ENCODE results near the gene DYNC1H1.

Gene DYNC1H1

DNA sequence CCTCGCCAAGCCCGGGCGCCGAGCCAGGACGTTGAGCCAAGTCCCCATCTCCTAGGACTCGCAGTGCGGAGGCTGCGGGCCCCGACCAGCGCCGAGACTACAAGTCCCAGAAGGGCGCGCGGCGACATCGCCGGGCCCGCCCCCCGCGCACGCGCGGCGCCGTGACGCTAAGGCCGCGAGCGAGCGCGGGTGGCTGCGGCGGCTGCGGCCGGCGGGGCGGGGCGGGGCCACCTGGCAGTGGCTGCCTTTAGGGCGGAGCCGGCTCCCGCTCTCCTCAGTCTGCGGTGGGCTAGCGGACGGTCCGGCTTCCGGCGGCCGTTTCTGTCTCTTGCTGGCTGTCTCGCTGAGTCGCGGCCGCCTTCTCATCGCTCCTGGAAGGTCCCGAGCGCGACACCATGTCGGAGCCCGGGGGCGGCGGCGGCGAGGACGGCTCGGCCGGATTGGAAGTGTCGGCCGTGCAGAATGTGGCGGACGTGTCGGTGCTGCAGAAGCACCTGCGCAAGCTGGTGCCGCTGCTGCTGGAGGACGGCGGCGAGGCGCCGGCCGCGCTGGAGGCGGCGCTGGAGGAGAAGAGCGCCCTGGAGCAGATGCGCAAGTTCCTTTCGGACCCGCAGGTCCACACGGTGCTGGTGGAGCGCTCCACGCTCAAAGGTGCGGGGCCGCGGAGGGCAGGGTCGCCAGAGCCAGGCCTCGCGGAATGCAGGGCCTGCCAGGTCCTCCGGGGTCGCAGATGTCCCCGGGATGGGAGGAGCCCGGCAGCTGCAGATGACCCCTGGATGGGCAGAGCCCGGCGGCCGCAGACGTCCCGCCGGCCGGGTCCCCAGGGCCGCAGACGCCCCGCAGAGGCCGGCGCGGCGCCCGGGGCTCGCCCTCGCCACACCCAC is at the start of gene DYNC1H1:
DYNC1H1 (plus strand) TSS at position 277 of the 884 bp plus-strand sequence; CDS start at position 396, 119 bp downstream.
- DNase-seq, result peak; percentile 71

DNA sequence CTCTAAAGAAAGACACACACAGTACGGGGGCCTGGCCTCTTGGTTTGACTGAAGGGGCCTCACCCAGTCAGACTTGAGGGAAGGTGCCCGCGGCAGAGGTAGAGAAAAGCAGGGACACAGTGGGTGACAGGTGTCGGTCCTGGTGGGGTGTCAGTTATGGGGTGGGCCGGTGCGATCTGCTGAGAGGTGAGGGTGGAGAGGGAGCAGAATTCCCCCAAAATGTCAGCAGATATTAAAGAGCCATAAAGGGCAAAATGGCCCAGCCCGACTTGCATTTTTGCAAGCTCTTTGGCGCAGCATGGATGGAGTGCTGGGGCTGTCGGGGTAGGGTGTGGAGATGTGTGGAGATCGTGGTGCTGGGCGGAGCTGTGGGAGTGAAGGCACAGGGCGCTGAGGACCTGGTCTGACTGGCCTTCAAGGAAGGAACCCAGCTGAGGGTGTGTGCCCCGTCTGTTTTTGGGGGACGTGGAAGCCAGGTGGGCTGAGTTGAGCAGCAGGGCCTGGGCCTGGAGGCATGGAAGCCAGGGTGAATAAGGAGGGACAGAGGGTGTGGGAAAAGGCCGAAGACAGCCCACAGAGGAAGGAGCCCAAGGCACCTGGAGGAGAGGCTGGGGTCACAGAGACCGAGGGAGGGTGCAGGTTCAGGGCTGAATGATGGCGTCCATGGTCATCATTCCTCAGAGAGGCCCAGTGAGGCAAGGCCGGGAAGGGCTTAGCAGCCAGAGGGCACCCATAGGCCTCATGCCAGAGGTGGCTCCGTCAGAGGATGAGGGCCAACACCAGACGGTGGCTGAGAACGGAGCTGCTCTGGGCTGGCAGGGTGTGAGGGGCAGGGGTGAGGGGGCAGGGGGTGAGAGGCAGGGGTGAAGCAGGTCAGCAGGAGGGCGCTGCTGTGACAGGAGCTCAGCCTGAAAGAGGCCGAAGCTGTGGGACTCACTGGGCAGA is 48.2 kb upstream of the DYNC1H1 start:
- no peak for DNase-seq

DNA sequence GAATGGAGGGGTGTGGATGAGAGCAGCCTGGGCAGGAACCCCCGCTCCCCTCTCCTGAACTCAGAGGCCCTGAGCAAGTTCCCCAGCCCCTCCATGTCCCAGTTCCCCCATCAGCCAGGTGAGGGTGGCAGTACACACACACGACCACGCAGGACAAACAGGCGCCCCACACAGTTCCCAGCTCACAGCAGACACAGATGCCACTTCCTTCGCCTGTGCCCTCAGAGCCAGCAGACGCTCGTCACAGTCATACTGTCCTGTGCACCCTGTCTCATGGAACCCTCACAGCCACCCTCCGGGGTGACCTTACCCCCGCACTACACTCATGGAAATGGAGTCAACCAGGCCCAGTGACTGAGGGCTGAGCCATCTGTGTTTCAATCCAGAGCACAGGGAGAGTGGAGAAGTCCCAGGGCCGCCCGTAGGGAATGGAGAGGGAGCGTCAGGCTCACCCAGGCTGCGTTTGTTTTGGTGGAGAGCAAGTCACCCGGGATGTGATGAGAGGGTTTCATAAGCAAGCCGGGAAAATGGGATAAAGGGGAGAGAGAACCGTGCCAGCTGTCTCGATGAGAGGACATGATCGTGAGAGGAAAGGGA is 47.5 kb upstream of the DYNC1H1 start:
- no peak for DNase-seq

DNA sequence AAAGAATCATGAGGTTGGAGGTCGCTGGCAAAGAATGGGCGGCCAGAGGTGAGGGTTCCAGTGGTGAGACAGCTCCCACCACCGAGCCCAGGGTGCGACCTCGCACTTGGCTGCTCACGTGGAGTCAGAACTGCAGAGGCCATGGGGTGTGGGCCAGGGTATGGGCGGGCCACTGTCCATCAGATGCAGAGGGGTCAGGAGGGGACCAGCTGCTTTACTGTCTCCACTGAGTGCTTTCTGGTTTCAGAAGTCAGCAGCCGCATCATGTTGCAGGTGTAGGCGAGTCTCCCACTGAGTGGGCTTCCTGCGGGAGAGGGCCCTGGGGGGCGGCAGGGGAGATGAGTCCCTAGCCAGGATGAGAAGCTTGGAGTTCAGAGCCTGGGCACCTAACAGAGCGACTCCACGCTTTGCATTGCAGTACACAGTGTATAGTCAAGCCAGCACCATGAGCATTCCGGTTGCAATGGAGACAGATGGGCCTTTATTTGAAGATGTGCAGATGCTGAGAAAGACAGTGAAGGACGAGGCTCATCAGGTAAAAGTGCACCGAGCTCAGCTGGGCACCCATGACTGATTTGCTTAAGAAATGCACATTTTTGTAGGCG is 46.9 kb upstream of the DYNC1H1 start:
- DNase-seq, result no peak

DNA sequence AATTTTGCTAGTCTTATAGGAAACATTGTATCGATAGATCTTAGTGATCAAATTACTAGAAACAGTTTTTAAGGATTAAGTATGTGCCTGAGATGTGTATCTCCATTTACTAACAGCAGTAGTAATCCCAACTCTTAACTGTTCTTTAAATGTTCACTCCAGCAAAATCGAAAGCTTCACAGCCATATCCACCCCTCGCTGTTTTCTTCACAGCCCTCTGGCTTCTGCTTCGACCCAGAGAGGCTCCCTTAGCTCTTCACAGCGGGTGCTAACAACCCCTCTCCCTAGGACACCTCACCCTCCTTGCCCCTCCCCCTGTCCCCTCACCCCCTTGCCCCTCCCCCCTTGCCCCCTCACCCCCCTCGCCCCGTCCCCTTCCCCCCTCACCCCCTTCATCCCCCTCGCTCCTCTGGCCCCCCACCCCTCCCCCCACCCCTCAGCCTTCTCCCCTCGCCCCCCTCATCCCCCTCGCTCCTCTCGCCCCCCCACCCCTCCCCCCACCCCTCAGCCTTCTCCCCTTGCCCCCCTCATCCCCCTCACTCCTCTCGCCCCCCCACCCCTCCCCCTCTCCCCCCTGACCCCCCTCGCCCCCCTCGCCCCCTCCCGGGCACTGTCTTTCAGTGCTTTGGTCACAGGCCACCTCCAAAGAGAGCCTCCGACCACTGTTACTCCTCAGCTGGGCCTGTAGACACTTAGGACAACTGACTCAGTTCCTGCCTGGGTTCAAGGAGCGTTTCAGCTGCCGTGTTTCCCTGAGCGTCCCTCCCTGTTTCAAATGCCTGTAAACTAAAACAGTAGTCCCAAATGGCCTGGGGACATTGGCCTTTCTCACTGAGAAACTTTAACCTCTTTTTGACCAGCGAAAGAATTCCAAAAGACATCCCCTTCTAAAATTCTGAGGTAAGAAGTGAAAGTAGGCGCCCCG is 46.0 kb upstream of the DYNC1H1 start:
- no peak for DNase-seq

DNA sequence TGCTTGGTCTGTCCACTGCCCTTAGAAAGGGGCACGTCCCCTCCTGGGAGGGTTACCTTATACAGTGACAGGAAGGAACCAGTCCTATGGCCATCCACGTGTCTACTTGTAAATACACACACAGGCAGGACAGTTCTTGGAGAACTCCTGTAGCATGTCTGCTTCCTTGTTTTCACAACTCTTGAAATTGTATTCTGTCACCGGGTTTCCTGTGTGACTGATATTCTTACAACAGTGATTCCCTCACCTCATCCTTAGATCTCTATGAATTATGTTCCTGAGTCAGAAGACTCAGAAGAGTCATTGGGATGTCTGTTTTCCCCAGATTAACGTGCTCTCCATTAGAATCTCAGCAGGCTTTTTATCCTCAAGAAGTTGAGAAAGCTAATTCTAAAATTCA is 44.1 kb upstream of the DYNC1H1 start:
- DNase-seq, result no peak

DNA sequence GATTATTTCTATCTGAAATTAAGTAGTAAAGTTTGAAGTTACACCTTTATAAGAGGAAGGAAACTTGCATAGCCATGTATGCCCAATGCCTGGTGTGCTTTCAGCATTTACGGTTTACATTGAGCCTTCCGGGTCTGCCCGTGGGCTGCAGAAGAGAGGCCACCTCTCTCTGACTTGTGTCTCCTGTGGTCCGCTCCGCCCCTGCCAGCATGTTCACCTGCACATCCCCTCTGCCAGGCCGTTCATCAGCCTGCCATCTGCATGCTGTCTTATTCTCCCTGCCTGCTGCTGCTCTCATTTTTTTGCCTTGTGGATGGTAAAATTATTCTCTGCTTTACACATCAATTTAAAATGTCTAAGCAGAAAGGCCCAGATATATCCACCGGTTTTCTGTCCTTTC is 41.5 kb upstream of the DYNC1H1 start:
- DNase-seq, result no peak

DNA sequence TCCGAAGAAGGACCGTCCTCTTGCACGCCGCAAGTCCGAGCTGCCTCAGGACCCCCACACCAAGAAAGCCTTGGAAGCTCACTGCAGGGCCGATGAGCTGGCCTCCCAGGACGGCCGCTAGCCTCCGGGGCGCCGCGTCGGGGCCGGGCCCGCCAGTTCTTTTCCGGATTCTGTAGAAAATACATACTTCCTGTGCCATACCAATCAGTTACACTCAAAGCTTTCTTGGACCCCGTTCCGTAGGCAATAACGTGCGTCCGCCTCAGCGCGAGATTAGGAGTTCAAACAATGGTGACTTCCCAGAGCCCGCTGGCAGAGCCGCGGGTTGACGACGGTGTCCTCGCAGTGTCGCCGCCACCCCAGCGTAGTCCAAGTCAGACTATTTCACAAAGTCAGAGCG is 39.2 kb upstream of the DYNC1H1 start:
- DNase-seq, result no peak

DNA sequence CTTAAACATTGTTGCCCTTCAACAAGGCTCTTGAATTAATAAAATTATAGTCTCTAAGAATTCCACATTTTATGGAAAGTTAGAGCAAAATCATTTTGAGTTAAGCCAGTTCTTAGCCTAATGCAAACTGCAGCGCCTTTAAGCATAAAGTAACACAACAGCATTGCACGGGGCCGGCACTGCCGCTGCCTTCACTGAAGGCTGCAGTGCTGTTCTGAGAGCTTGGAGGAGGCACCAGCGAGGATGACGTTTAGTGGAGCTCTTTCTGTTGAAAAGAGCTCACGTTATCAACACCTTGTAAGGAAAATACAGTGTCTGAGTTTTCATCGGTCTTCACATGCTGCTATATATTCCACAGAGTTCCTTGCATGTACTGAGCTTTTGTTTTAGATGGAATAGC is 38.3 kb upstream of the DYNC1H1 start:
- DNase-seq, result no peak

DNA sequence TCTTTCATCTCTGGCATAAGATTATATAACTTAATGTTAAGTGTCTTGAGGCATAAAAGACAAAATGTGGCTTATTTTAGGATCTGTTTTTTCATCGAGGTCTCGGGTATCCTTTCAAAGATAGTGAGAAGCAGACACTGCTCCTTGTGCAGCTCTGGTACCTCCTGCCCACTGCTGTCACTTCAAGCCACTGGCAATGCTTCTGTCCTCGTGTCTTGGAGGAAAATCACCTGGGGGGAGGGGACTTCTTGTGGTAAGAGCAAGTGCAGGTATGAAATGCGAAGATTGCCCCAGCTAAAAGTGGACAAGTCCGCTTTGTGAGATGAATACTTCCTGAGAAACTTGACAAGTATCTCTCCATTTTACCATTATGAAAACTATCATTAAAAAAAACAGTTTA is 37.8 kb upstream of the DYNC1H1 start:
- DNase-seq, result no peak

DNA sequence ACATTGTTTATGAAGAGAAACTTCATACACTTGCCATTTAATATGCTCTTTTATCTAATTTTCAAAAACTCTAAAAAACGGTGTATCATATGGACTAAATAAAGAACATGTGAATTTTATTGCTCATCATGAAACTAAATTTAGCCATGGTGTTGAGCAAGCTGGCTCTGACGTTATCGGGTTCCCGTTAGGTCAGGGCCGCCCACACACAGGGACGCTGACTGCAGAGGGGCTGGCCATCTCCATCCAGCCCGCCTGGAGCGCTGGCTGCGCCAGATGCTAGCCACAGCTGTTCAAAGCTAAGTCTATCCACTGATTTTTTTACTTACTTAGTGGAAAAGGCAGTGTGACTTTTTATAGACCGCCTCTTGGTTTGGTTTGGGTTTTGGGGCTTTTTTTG is 36.5 kb upstream of the DYNC1H1 start:
- DNase-seq, result no peak

DNA sequence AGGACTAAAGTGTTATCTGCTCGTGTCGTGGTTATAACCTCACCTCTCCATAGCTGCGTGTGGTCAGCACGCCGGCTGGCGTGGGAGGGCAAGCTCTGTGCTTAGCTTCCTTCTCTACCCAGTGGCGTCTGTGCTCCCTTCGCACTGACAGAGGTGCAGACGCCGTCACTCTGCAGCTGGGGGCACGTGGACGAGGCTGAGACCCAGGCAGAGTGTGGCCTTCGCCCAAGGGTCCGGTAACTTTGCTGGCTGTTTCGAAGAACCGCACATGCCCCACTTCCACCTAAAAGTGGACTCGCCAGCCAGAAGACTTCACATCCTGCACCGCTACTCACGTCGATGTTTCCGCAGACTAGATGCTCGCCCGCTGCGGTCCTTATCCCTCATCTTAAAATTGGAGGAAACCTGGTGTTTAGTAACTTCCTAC is 35.9 kb upstream of the DYNC1H1 start:
- DNase-seq, result no peak

DNA sequence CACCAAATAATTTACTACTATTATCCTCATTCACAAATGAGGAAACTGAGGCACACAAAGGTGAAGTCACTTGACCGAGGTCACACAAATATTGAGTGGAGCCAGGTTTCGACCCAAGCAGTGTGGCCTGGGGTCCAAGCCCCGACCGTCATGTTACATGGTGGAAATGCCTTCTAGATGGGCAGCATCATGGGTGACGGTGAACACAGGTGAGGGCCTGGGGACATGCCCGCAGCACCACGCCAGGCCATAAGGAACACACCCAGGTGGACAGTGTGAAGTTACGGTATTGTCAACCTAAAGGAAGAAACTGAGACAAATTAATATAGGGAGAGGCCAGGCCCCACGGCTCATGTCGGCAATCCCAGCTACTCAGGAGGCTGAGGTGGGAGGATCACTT is 35.3 kb upstream of the DYNC1H1 start:
- DNase-seq, result no peak

DNA sequence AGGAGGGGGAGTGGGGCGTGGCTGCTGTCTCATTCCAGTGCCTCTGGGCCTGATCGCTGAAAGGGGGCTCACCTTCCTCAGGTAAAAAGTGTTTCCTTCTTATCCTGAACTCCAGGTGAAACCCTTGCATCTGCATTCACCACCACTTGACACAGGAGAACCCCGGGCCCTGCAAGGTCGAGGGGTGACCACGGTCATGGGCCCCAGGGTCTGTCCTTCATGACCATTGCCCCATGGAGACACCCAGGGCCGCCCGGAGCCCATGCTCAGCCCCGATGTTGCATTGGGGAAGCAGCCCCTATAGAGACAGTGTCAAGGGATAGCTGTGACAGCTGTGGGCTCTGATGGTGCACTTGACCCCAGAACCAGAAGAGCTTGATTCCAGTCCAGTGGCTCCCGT is 34.4 kb upstream of the DYNC1H1 start:
- DNase-seq, result no peak

DNA sequence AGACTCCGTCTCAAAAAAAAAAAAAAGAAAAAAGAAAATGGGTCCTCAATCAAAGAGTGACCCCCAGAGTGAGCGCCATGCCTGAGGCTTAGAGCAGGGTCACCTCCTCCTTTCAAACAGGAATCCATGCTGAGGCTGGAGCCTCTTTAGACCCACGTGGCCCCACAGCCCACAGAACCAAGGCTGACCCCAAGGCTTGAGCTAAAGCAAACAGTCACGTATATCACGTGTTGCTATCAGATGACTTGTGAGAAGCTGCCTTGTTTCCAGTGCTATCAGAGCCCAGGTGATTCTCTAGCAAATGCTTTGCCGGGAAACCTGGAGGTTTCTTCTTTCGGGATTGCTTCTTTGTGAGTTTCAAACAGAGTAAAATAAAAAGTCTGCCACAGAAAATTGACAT is 31.7 kb upstream of the DYNC1H1 start:
- no peak for DNase-seq

DNA sequence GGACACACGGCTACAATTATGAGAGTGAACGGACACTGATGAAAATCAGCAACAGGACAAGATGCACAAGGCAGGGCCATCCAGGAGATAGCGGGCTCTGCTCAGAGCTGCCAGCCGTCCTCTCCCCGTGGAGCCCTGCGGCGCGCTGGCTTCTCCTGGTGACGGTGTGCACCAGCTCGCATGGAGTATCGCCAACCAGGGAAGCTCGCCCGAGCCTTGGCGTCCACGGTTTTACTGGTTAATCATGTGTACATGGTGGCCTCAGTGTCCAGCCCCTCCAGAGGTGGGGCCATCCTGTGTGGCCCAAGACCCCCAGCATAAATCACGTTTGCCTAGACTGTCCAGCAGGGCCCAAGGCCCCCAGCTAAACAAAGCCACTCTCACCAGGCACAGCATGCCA is 31.2 kb upstream of the DYNC1H1 start:
- DNase-seq, result no peak

DNA sequence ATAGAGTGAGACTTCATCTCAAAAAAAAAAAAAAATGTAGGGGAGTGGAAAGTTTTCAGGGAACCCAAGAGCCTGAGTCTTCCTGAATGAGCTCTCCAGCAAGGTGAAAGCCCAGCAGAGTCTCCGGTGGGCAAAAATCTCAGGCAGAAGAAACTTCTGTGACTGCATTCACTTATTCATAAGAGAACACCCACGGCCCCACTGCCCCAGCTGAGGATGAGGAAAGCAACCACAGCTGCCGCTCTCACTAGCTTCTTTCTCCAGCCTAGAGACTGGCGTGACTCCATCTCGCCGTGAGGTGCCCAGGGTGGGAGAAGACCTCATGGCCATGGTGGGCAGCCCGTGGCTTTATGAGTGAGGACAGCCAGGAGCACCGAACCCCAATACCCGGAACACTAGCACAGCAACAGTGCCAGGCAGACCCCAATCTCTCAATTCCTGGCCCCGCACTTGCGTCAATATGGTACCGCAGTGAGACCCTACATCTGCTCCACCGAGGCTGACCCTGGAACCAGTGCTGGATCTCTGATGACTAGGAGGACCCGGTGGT is 29.7 kb upstream of the DYNC1H1 start:
- no peak for DNase-seq

DNA sequence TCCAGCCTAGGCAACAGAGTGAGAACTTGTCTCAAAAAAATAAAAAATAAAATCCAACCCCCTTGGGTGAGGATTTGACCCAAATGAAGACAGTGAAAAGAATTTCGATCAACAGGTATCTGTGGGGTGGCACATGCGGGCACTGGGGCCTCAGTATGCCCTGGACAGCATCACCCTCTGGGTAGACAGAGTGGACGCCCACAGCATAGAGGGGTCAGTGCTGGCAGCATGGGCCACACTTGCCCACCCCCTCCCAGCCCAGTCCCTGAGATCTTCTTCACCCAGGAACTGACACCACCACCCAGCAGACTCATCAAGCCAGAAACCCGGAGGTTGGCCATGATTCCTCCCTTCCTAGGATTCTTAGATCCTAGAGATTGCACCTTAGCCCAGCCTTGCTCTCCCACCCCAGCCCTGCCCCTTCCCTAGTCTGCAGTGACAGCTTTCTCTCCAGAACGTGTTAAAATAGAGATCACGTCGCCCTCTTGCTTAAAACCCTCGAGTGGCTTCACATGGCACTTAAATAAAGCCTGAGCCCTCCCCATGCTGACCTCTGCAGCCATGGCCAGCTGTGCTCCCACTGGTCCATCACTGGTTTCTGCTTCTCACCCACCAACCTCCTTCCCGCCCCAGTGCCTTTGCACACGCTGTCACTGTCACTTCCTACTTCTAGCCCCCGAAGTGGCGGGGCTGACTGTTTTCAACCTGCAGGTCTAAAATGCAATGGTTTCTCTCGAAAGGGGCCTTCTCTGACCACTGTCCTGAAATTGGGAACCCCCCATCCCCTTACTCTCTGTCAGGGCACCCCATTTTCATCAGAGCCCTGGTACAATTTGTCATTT is 26.2 kb upstream of the DYNC1H1 start:
- DNase-seq, result no peak

DNA sequence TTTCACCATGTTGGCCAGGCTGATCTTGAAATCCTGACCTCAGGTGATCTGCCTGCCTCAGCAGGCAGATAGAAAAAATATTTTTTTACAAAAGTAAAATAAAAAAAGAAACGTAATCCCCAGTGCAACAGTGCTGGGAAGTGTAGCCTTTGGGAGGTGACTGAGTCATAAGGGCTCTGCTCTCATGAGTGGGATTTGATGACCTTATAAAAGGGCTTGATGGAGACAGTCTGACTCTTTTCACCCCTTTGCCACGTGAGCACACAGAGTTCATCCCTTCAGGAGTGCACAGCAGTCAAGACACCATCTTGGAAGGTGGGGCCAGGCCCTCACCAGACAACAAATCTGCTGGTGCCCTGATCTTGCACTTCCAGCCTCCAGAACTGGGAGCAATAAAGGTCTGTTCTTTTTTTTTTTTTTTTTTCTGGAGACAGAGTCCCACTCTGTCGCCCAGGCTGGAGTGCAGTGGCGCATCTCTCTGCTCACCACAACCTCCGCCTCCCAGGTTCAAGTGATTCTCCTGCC is 24.7 kb upstream of the DYNC1H1 start:
- no peak for DNase-seq

DNA sequence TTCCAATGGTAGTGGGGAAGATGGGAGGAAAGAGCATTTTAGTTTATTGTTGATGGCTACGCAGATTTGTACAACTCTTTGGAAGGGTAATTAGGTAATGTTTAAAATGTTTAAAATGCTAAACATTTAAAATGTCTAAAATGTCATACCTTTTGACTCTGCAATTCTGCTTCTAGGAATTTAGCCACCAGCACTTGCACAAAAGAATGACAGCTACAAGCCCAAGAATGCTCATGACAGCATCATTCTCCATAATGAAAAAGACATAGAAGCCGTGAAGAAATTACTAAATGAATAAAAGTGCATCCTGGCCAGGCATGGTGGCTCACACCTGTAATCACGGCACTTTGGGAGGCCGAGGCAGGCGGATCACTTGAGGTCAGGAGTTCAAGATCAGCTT is 19.9 kb upstream of the DYNC1H1 start:
- no peak for DNase-seq

Data from NCI-H1048 (cell line).